H1 (cell line): ENCODE results near the gene LPAR2. TPM values are rescaled to one million over a fixed set of nuclear protein-coding genes. Genes with fewer than 3 reads are reported as not detected.

ENCODE experiments used
- CTCF ChIA-PET: fragments of 300-600 bp; sonication (Branson Sonifier 250); formaldehyde crosslinking; loops from one replicate; lab custom pipeline; 2021; ENCODE audit not compliant: partially characterized antibody; lab: Charles Lee
- POLR2A ChIA-PET: fragments of 300-600 bp; sonication (Branson Sonifier 250); formaldehyde crosslinking; loops from one replicate; lab custom pipeline; 2021; ENCODE audit warnings: inconsistent platforms; ENCODE audit not compliant: partially characterized antibody; lab: Charles Lee
- DNase-seq, 2 experiments: peaks; one replicate each; pipeline versions ENCODE4 v3.0.0 to v3.0.0-alpha.2; 2010 to 2022; ENCODE audit warnings: low spot score in 2 of 2, low read depth in 1 of 2, mixed read lengths in 1 of 2
- FAIRE-seq: peaks from 2 replicates; lab custom pipeline; 2011; peaks lifted over from hg19 to GRCh38; lab: Jason Lieb, UNC
- H2AFZ ChIP-seq: 2 replicates; pipeline ENCODE4 v1.8.1; 2012; ENCODE audit warnings: low read length, inconsistent platforms
- H2AK5ac ChIP-seq: 2 replicates; pipeline ENCODE4 v1.6.1; 2013; ENCODE audit warnings: low read depth, low read length
- H2BK120ac ChIP-seq: replicated peaks from 2 replicates; pipeline ENCODE3; 2013; ENCODE audit warnings: low read depth, low read length, inconsistent platforms
- H2BK12ac ChIP-seq: 2 replicates; pipeline ENCODE4 v1.6.1; 2013; ENCODE audit warnings: low read depth, low read length
- H2BK15ac ChIP-seq: 2 replicates; pipeline ENCODE4 v1.6.1; 2013; ENCODE audit warnings: low read length
- H2BK20ac ChIP-seq: 2 replicates; pipeline ENCODE4 v1.6.1; 2013; ENCODE audit warnings: low read length
- H2BK5ac ChIP-seq: 2 replicates; pipeline ENCODE4 v1.6.1; 2013; ENCODE audit warnings: low read depth, low read length
- H3K14ac ChIP-seq: 2 replicates; pipeline ENCODE4 v1.6.1; 2013; ENCODE audit warnings: inconsistent platforms; ENCODE audit not compliant: insufficient read length
- H3K18ac ChIP-seq: 2 replicates; pipeline ENCODE4 v1.6.1; 2013; ENCODE audit warnings: low read length; ENCODE audit errors: extremely low read depth
- H3K23ac ChIP-seq: 2 replicates; pipeline ENCODE4 v1.6.1; 2013; ENCODE audit warnings: inconsistent platforms; ENCODE audit not compliant: insufficient read length
- H3K23me2 ChIP-seq: 2 replicates; pipeline ENCODE4 v1.6.1; 2013; ENCODE audit warnings: low read depth, low read length
- H3K27ac ChIP-seq: 2 replicates; pipeline ENCODE4 v1.6.1; 2011; ENCODE audit warnings: low read depth, low read length, inconsistent platforms
- H3K27me3 ChIP-seq, 4 experiments: replicated peaks in 1 of 4; 1 replicate in 1 of 4; 2 replicates in 3 of 4; pipeline versions ENCODE4 v1.6.1 to v1.8.1; 2011 to 2013; ENCODE audit warnings: low read length in 3 of 4, mild to moderate bottlenecking in 3 of 4, inconsistent platforms in 2 of 4, mixed read lengths in 2 of 4, moderate library complexity in 1 of 4; ENCODE audit not compliant: control insufficient read depth in 3 of 4, insufficient read depth in 3 of 4; ENCODE audit errors: extremely low read depth in 1 of 4
- H3K36me3 ChIP-seq, 4 experiments: 2 replicates each; pipeline versions ENCODE4 v1.6.1 to v1.8.1; 2011 to 2013; ENCODE audit warnings: mild to moderate bottlenecking in 4 of 4, low read length in 3 of 4, moderate library complexity in 2 of 4, control low read depth in 1 of 4, inconsistent platforms in 1 of 4; ENCODE audit not compliant: insufficient read depth in 4 of 4, control insufficient read depth in 2 of 4
- H3K4ac ChIP-seq: replicated peaks from 2 replicates; pipeline ENCODE3; 2013; ENCODE audit warnings: low read length, low read depth, mixed read lengths, inconsistent platforms; ENCODE audit not compliant: insufficient read length
- H3K4me1 ChIP-seq, 4 experiments: replicated peaks in 1 of 4; 1 replicate in 1 of 4; 2 replicates in 3 of 4; pipeline versions ENCODE4 v1.6.1 to v1.8.1; 2011 to 2013; ENCODE audit warnings: low read length in 3 of 4, inconsistent platforms in 2 of 4, mixed read lengths in 1 of 4; ENCODE audit not compliant: insufficient read depth in 4 of 4, control insufficient read depth in 3 of 4
- H3K4me2 ChIP-seq, 2 experiments: 2 replicates each; pipeline versions ENCODE4 v1.6.1 to v1.8.1; 2011 to 2013; ENCODE audit warnings: low read depth in 2 of 2, low read length in 2 of 2, control low read depth in 1 of 2, inconsistent platforms in 1 of 2, mild to moderate bottlenecking in 1 of 2; ENCODE audit not compliant: insufficient read depth in 1 of 2
- H3K4me3 ChIP-seq, 4 experiments: fragments of 200-600, 300-600 bp in 1 of 4; sonication (generic), shearing (Covaris generic), sonication (Bioruptor Twin) in 1 of 4; 2 replicates each; pipeline versions ENCODE4 v1.5.1 to v1.8.1; 2011 to 2016; ENCODE audit warnings: low read length in 4 of 4, low read depth in 3 of 4, control low read depth in 2 of 4, inconsistent platforms in 2 of 4, mild to moderate bottlenecking in 2 of 4, mixed read lengths in 1 of 4, moderate library complexity in 1 of 4; ENCODE audit not compliant: insufficient read depth in 2 of 4; ENCODE audit errors: extremely low read depth in 1 of 4
- H3K56ac ChIP-seq: replicated peaks from 2 replicates; pipeline ENCODE3; 2013; ENCODE audit warnings: low read depth, mild to moderate bottlenecking, mixed read lengths, low read length, inconsistent platforms; ENCODE audit not compliant: insufficient read length
- H3K79me1 ChIP-seq: 2 replicates; pipeline ENCODE4 v1.6.1; 2013; ENCODE audit warnings: low read depth, low read length, control low read depth
- H3K79me2 ChIP-seq, 2 experiments: 2 replicates each; pipeline versions ENCODE4 v1.6.1 to v1.8.1; 2012 to 2013; ENCODE audit warnings: low read length in 2 of 2, mild to moderate bottlenecking in 2 of 2, inconsistent platforms in 1 of 2; ENCODE audit not compliant: insufficient read depth in 2 of 2, control insufficient read depth in 1 of 2
- H3K9ac ChIP-seq, 4 experiments: replicated peaks in 1 of 4; 1 replicate in 1 of 4; 2 replicates in 3 of 4; pipeline versions ENCODE4 v1.6.1 to v1.8.1; 2011 to 2013; ENCODE audit warnings: low read depth in 3 of 4, low read length in 3 of 4, control low read depth in 2 of 4, mild to moderate bottlenecking in 2 of 4, moderate library complexity in 2 of 4, inconsistent platforms in 1 of 4; ENCODE audit errors: extremely low read depth in 1 of 4
- H3K9me3 ChIP-seq, 2 experiments: 2 replicates each; pipeline versions ENCODE4 v1.6.1 to v1.8.1; 2012 to 2013; ENCODE audit warnings: mild to moderate bottlenecking in 2 of 2, moderate library complexity in 2 of 2, control low read depth in 1 of 2, inconsistent platforms in 1 of 2, low read depth in 1 of 2, low read length in 1 of 2, mixed read lengths in 1 of 2; ENCODE audit not compliant: insufficient read depth in 2 of 2
- H4K20me1 ChIP-seq, 2 experiments: replicated peaks in 1 of 2; 2 replicates each; pipeline versions ENCODE3 to v1.8.1; 2011 to 2013; ENCODE audit warnings: inconsistent platforms in 2 of 2, low read length in 2 of 2, mild to moderate bottlenecking in 1 of 2; ENCODE audit not compliant: insufficient read depth in 2 of 2, control insufficient read depth in 1 of 2
- H4K5ac ChIP-seq: 2 replicates; pipeline ENCODE4 v1.6.1; 2013; ENCODE audit warnings: low read length, low read depth, mixed read lengths, inconsistent platforms; ENCODE audit not compliant: insufficient read length
- H4K8ac ChIP-seq: 2 replicates; pipeline ENCODE4 v1.8.0; 2013; ENCODE audit warnings: mild to moderate bottlenecking, moderate library complexity, low read length, inconsistent platforms; ENCODE audit not compliant: insufficient read depth; ENCODE audit errors: extremely low read depth
- H4K91ac ChIP-seq: replicated peaks from 2 replicates; pipeline ENCODE3; 2013; ENCODE audit warnings: low read length, mixed read lengths, inconsistent platforms; ENCODE audit not compliant: insufficient read length
- TBP ChIP-seq: IDR thresholded peaks from 2 replicates; pipeline ENCODE4 v1.6.1; 2011; ENCODE audit warnings: low read depth, low read length, improper control_type of control experiment
- WGBS, 2 experiments: shearing (Covaris generic) in 1 of 2; methylation state at CpG; one replicate each; pipeline versions ENCODE4 v1.1.6 to v1.1.7; 2013 to 2015; ENCODE audit warnings: low lambda C conversion rate in 2 of 2, mixed read lengths in 2 of 2, inconsistent platforms in 1 of 2, low coverage in 1 of 2, missing lambda C conversion rate in 1 of 2; ENCODE audit not compliant: insufficient replicate concordance in 2 of 2, insufficient coverage in 1 of 2, insufficient read length in 1 of 2; ENCODE audit errors: extremely low coverage in 1 of 2, missing lambda C conversion rate in 1 of 2; 5-methylcytosine and 5-hydroxymethylcytosine counted together
- polyA plus RNA-seq, 7 experiments: library from polyadenylated mRNA; depleted of rRNA in 3 of 7; stranded (reverse) in 5 of 7; unstranded in 2 of 7; fragments of >200 nt in 5 of 7; fragments of 200-250 nt in 2 of 7; gene quantifications; 1 replicate in 5 of 7; 2 replicates in 1 of 7; 4 replicates in 1 of 7; pipeline versions ENCODE4 v1.2.1 to v1.2.3, GENCODE V29; 2011 to 2013; ENCODE audit warnings: missing spikeins in 2 of 7, mixed read lengths in 2 of 7
- total RNA-seq: library from RNA; stranded (reverse); fragmentation: NEBNext Ultra II Directional; extraction: Animal tissue kit (Norgen Biotek cat#: 25700); gene quantifications from 2 replicates; pipeline ENCODE4 v1.2.1, GENCODE V29; 2021

Gene LPAR2
- total and polyA plus RNA-seq, 2 of the 8 experiments (the other 6 are each of a cell fraction or from before 2014, with no cell fraction given) = 47.6 to 70.2 TPM

DNA sequence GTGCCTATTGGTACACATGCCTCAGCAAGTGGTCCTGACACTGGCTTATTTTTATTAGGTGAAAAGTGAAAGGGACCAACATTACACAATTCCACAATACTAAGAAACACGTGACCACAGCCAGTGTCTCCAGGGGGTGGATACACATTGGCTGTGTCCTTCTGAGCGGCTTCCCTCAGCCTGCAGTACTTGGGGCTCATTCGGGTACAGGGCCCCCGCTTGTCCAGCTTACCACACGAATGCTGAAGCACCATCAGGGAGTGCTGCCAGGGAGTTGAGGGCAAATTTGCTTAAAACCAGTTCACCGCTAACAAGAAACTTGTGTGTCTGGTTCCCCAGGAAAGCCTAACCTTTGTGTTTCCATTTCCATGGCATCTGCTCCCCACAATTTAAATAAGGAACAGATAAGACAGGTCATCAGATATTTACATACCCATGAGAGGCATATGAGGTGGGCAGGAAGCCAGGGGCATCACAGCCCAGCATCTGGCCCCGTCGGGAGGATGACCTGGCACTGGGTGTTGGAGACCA, 32.8 kb downstream of the LPAR2 start:
- Histone ChIP-seq H4K5ac (no peak overlapping the region), H3K79me1 (no peaks in the 10 kb centered on the region), H2BK5ac (0 out of 2 replicates have a peak overlapping the region, but pooled peaks have one; percentile 44), H2BK20ac (no peak overlapping the region), H3K18ac (no peak overlapping the region; the same call in 1 of the 2 replicates), H4K20me1 (no peaks in the 10 kb centered on the region), H3K14ac (no peak overlapping the region), H3K9ac (no peak overlapping the region; a peak in 1 of 7 replicates), H2BK15ac (no peak overlapping the region), H3K36me3 (no peaks in the 10 kb centered on the region), H3K27ac (no peak overlapping the region), H3K9me3 (no peaks in the 10 kb centered on the region), H2AFZ (no peak overlapping the region), H3K4me3 (no peak overlapping the region), H2BK120ac (no peak overlapping the region), H3K56ac (no peak overlapping the region), H3K79me2 (no peaks in the 10 kb centered on the region), H3K27me3 (no peaks in the 10 kb centered on the region), H2BK12ac (no peak overlapping the region), H4K8ac (no peak overlapping the region), H3K23ac (no peak overlapping the region), H3K4me1 (peaks cover 5 to 12% (median 9%) of the 10 kb centered on the region in 4 experiments), H3K23me2 (no peaks in the 10 kb centered on the region), H3K4ac (no peak overlapping the region), H3K4me2 (no peak overlapping the region), H2AK5ac (peak overlapping the region; percentile 39; the same call in 1 of the 2 replicates), H4K91ac (no peak overlapping the region)
- no peak for FAIRE-seq
- CTCF ChIA-PET = interaction anchor here (1.0 to 1.2 kb wide), 2 partner anchors 11 to 68 kb away, joined by 3 read pairs; no protein-coding TSS in a partner anchor
- POLR2A ChIA-PET = interaction anchor here (0.8 kb wide), 1 partner anchor 32 kb away, joined by 3 read pairs; no protein-coding TSS in a partner anchor
- TF ChIP-seq TBP = no peak
- DNase-seq = no peak
- 87% methylated on average over 8 of the region's 8 CpGs; no CpG with 5 or more reads in 1 of the 2 experiments for WGBS, 2 experiments
